Testis (tissue), 3 donors: Measurements from ENCODE around the gene PHACTR3. TPM values are rescaled to one million over a fixed set of nuclear protein-coding genes. Genes with fewer than 3 reads are reported as not detected.

Experiments
- DNase-seq: peaks from one replicate; pipeline ENCODE4 v3.0.0-alpha.2; 2019
- H3K27ac ChIP-seq, 2 donors: fragments of 200-600 bp; sonication (generic); one replicate each; pipeline ENCODE4 v1.5.1; 2019
- H3K27me3 ChIP-seq: fragments of 200-600 bp; sonication (generic); one replicate; pipeline ENCODE4 v1.5.1; 2019
- H3K36me3 ChIP-seq: fragments of 200-600 bp; sonication (generic); one replicate; pipeline ENCODE4 v1.5.1; 2017; ENCODE audit warnings: low read depth; ENCODE audit errors: missing control alignments
- H3K4me1 ChIP-seq: fragments of 200-600 bp; sonication (generic); one replicate; pipeline ENCODE4 v1.5.1; 2019
- H3K4me3 ChIP-seq, 2 donors: fragments of 200-600 bp; sonication (generic); one replicate each; pipeline ENCODE4 v1.5.1; 2017 to 2019
- H3K9me3 ChIP-seq: fragments of 200-600 bp; sonication (generic); one replicate; pipeline ENCODE4 v1.5.1; 2017
- CTCF ChIP-seq, 3 experiments: fragments of 450-650 bp in 2 of 3; fragments of 200-600 bp in 1 of 3; sonication (generic) in 1 of 3; IDR thresholded peaks; one replicate each; pipeline ENCODE4 v1.5.1; 2016 to 2019; ENCODE audit warnings: antibody characterized with exemption in 3 of 3, mild to moderate bottlenecking in 2 of 3, moderate library complexity in 1 of 3
- POLR2A ChIP-seq: fragments of 450-650 bp; IDR thresholded peaks from one replicate; pipeline ENCODE4 v1.6.1; 2017; ENCODE audit warnings: antibody characterized with exemption, mild to moderate bottlenecking, moderate library complexity
- WGBS, 2 donors: methylation state at CpG; one replicate each; pipeline ENCODE4 v1.1.5; 2018; 5-methylcytosine and 5-hydroxymethylcytosine counted together
- intact Hi-C: fragments of 100-400 bp; cut with DNase I; formaldehyde crosslinking; loops from one replicate; pipeline ENCODE4 v1.15.1; 2023; ENCODE audit warnings: low total_unique reads
- polyA plus RNA-seq: library from polyadenylated mRNA; stranded (reverse); fragments of 350-450 nt; fragmentation: Illumina TruSeq; extraction: RNeasy Lipid Tissue Mini Kit (QIAGEN cat#74804); gene quantifications from one replicate; pipeline ENCODE4 v1.2.3, GENCODE V29; 2014; ENCODE audit warnings: low read depth, low replicate concordance; ENCODE audit not compliant: insufficient read depth
- total RNA-seq, 2 donors: library from RNA; depleted of rRNA; stranded (reverse); fragments of >200 nt; gene quantifications; one replicate each; pipeline ENCODE4 v1.2.3, GENCODE V29; 2016

The PHACTR3 gene
- total and polyA plus RNA-seq, 3 donors from 2014 or later, result 0.94 to 1.2 (median 1.1) TPM

GRCh38 chr20:59767656-59768055 lies 163.3 kb downstream of the PHACTR3 start:
- Histone ChIP-seq H3K9me3 (no peaks in the 10 kb centered on the region), H3K4me1 (no peaks in the 10 kb centered on the region), H3K27ac (no peak overlapping the region), H3K27me3 (no peaks in the 10 kb centered on the region), H3K36me3 (no peaks in the 10 kb centered on the region), H3K4me3 (no peak overlapping the region)
- intact Hi-C loops, result no loop called here
- no peak for DNase-seq
- TF ChIP-seq POLR2A (no peak), CTCF (IDR thresholded peaks at IDR 0.05) (no peak)

- H3K36me3 ChIP-seq, result no peaks in the 10 kb centered on the region
- no peak for DNase-seq
- intact Hi-C loops, result no loop called here
- H3K4me1 ChIP-seq, result no peaks in the 10 kb centered on the region
- TF ChIP-seq CTCF (IDR thresholded peaks at IDR 0.05), result peak in 1 of 3 experiments; percentile 10
- TF ChIP-seq POLR2A, result no peak
- H3K27ac ChIP-seq, result no peak overlapping the region
- 80 to 90% methylated on average over 2 to 3 of the region's 3 CpGs for WGBS, 2 donors
- H3K9me3 ChIP-seq, result no peaks in the 10 kb centered on the region
- H3K4me3 ChIP-seq, result no peak overlapping the region
- no peaks in the 10 kb centered on the region for H3K27me3 ChIP-seq
These were observed 165.9 kb downstream of the PHACTR3 start for GRCh38 chr20:59770270-59770669.

GRCh38 chr20:59770851-59771250 lies 166.5 kb downstream of the PHACTR3 start:
- Histone ChIP-seq H3K27me3 (no peaks in the 10 kb centered on the region), H3K36me3 (no peaks in the 10 kb centered on the region), H3K27ac (no peak overlapping the region), H3K4me1 (no peaks in the 10 kb centered on the region), H3K9me3 (no peaks in the 10 kb centered on the region), H3K4me3 (no peak overlapping the region)
- WGBS, 2 donors, result 83 to 100% methylated on average over 6 to 7 of the region's 7 CpGs
- TF ChIP-seq CTCF (IDR thresholded peaks at IDR 0.05) (no peak), POLR2A (no peak)
- intact Hi-C loops, result no loop called here
- no peak for DNase-seq

- TF ChIP-seq POLR2A (no peak), CTCF (IDR thresholded peaks at IDR 0.05) (no peak)
- H3K4me1 ChIP-seq, result no peaks in the 10 kb centered on the region
- no peaks in the 10 kb centered on the region for H3K36me3 ChIP-seq
- no peaks in the 10 kb centered on the region for H3K27me3 ChIP-seq
- H3K4me3 ChIP-seq, result no peak overlapping the region
- H3K27ac ChIP-seq, result no peak overlapping the region
- H3K9me3 ChIP-seq, result no peaks in the 10 kb centered on the region
- intact Hi-C loops, result no loop called here
- no peak for DNase-seq
- 65 to 75% methylated on average over 11 of the region's 11 CpGs for WGBS, 2 donors
These were observed 167.4 kb downstream of the PHACTR3 start for GRCh38 chr20:59771506-59772372.

GRCh38 chr20:59772373-59772705 lies 168.0 kb downstream of the PHACTR3 start:
- 86 to 88% methylated on average over 5 of the region's 6 CpGs for WGBS, 2 donors
- Histone ChIP-seq H3K4me1 (no peaks in the 10 kb centered on the region), H3K27me3 (no peaks in the 10 kb centered on the region), H3K4me3 (no peak overlapping the region), H3K27ac (no peak overlapping the region), H3K9me3 (no peaks in the 10 kb centered on the region), H3K36me3 (no peaks in the 10 kb centered on the region)
- TF ChIP-seq POLR2A (no peak), CTCF (IDR thresholded peaks at IDR 0.05) (no peak)
- no peak for DNase-seq
- intact Hi-C loops, result no loop called here
